Stimulated activated CD4-positive, alpha-beta T cell treated with anti-CD3 and anti-CD28 coated beads, Interleukin-1b, Interleukin-23, amount 100 ng/mL, for 1 hour (primary cell): ENCODE data around the gene TMEM63C.

Experiments
- DNase-seq, 2 donors: peaks; one replicate each; pipeline ENCODE4 v3.0.0-alpha.2; 2020; ENCODE audit warnings: low read depth in 2 of 2

The TMEM63C gene

GRCh38 chr14:77256694-77257093 is 75.1 kb downstream of the TMEM63C start:
- DNase-seq = no peak

GRCh38 chr14:77257700-77258099 is 76.1 kb downstream of the TMEM63C start:
- DNase-seq = no peak

- DNase-seq = no peak
Measured at GRCh38 chr14:77258566-77258965, 77.0 kb downstream of the TMEM63C start.

GRCh38 chr14:77259025-77259715 is 77.6 kb downstream of the TMEM63C start:
- DNase-seq = no peak

GRCh38 chr14:77260199-77260598 is 78.6 kb downstream of the TMEM63C start:
- no peak for DNase-seq

- DNase-seq = no peak
Measured at GRCh38 chr14:77260631-77261030, 79.0 kb downstream of the TMEM63C start.

GRCh38 chr14:77264466-77265186 is 83.0 kb downstream of the TMEM63C start:
- no peak for DNase-seq

GRCh38 chr14:77265187-77265515 is 83.6 kb downstream of the TMEM63C start:
- no peak for DNase-seq

GRCh38 chr14:77265561-77266335 is 84.2 kb downstream of the TMEM63C start:
- no peak for DNase-seq

- no peak for DNase-seq
Measured at GRCh38 chr14:77266336-77266735, 84.7 kb downstream of the TMEM63C start.

GRCh38 chr14:77267937-77268699 is 86.5 kb downstream of the TMEM63C start:
- DNase-seq = no peak

- no peak for DNase-seq
Measured at GRCh38 chr14:77268989-77269600, 87.5 kb downstream of the TMEM63C start.

- no peak for DNase-seq
Measured at GRCh38 chr14:77270361-77271112, 88.9 kb downstream of the TMEM63C start.

- no peak for DNase-seq
Measured at GRCh38 chr14:77271113-77271710, 89.6 kb downstream of the TMEM63C start, which contains the start of gene NGB. NGB (minus strand) TSS chr14:77271206; CDS start chr14:77270937, 269 bp downstream.

GRCh38 chr14:77272261-77272660 is 90.7 kb downstream of the TMEM63C start:
- no peak for DNase-seq

GRCh38 chr14:77273796-77274195 is 92.2 kb downstream of the TMEM63C start:
- no peak for DNase-seq

- DNase-seq = no peak
Measured at GRCh38 chr14:77275041-77275580, 93.5 kb downstream of the TMEM63C start.

- no peak for DNase-seq
Measured at GRCh38 chr14:77275601-77276017, 94.0 kb downstream of the TMEM63C start.

- no peak for DNase-seq
Measured at GRCh38 chr14:77276295-77276935, 94.8 kb downstream of the TMEM63C start.
